ENCODE data around the gene EIF2B5.

EIF2B5 gene

DNA sequence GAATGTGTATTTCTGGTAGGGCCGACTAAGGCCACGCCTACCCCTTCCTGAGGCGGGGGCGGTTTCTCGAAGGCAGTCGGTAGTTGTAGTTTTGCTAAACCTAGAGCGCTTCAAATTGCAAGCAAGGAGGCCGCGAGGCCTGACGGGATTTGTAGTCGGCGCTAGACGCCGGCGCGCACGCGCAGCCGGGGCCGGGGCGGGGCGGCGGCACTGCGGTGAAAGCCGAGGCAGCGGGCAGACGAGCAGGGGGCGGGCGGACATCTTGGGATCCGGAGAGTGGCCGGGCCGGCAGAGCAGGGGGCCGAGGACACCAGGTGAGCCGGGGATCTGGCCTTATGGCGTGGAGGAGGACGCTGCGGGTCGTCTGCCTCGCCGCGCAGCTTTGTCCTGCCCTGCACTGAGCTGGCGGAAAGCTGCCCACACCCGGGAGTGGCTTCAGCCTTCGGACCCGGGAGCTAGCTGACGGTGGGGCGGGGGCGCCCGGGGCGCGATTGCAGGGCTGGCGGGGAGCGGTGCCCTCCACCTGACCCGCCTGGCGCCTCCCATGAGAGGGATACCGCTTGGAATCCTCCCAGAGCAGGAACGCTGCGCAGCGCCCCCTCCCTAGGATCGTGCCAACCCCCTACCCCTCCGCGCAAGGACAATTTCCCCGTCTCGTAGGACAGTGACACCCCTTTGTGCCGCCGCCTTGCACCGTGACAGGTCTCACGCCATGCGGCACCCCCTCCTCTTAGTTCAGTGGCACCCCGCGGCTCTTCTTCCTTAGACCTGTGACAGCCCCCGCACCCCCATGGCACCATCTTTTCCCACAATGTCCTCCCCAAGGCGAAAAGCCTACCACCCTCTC is 39.7 kb downstream of the EIF2B5 start, which contains the start of gene AP2M1:
AP2M1 (plus strand) TSS at position 210 of the 847 bp plus-strand sequence. CDS start 2,139 bp downstream, outside the sequence.
- DNase-seq, result peak; percentile 99

DNA sequence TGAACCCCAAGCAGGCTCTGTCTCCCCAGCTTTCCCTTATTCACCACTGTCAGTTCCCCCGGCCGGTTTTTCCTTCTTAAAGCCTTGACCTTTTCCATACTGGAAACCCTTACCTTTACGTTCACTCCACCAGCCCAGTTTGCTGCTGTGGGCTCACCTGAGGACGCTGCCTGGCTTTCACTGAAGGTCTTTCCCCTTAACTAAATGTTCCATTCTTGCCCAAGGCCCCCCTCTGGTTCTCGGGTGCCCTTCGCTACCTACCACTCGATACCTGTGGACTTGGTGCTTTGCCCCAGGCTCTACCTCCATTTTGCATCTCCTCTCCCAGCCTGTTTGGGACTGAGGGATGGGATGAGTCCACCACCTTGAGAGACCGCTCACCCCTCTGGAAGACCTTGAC is 40.3 kb downstream of the EIF2B5 start:
- DNase-seq, result no peak

DNA sequence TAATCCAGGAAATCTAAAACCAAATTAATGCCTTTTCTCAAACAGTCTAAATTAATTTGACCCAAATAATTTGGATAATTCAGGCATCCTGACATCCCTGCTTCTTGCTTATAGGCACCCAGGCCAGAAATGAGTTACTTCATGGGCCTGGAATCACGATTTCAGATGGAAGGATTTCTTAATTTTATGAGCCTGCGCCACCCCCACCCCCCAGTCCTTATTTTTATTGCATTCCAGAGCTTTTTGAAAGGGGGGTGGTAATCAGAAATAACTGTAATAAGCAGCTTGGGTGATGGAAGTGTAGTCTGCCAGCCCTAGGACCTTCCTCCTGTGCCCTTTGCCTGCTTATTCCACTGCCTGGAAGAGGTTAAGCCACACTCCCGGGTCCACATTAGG is 40.8 kb downstream of the EIF2B5 start:
- DNase-seq, result no peak

DNA sequence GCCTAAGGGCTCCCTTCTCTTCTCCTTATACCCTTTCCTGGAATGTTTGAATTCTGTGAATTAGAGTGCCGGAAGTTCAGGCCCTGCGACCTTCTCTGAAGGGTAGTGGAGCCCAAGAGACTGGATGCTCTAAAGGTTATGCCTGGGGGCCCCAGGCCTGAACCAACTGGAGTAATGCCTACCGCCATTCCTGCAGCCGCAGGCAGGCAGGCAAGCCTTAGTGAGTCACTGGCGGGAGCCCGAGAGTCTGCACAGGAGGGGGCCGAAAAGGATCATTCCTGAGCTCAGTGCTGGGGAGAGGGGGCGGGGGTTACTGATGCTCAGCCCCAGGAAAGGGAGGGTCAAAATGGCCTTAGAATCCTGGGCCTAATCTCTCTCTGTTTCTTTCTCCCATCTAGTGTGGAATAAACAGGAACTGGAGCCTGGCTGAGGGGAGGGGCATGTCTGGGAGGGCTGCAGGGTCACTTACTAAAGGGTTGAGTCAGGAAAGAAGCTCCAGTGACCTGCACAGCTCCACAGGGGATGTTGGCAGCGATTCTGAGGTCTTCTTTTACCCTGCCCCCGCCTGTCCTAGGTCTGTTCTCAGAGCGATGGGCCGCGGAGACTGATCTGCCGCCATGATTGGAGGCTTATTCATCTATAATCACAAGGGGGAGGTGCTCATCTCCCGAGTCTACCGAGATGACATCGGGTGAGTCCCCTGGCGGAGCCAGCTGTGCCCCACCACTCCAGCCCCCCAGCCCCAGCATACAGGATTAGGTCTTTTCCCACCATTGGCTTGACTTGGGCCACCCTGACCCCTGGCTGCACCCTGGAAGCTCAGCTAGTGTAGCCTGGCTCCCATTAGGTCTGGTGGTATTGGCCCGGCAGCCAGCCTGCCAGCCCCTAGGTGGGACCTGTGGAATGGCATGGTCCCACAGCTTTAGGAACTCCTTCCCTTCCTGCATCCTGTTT is 41.5 kb downstream of the EIF2B5 start:
- DNase-seq, result no peak

DNA sequence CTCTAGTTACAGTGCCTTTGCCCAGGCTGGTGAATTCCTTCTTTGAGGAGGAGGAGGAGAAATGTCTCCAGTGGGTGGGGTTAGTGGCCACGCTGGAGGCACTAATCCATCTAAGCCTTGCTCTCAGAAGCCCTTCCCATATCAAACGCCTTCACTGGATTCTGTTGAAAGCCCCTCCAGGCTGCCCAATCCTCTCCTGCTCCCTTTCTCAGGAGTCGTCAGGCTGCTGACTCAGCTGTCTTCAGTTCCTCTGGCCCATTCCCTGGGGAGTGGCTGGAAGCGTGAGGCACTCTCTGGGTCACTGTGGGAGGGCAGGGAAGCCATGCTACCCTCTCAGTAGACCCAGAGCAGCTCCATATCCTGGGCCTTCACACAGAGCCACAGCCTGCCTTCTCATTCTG is 42.2 kb downstream of the EIF2B5 start:
- DNase-seq, result no peak

DNA sequence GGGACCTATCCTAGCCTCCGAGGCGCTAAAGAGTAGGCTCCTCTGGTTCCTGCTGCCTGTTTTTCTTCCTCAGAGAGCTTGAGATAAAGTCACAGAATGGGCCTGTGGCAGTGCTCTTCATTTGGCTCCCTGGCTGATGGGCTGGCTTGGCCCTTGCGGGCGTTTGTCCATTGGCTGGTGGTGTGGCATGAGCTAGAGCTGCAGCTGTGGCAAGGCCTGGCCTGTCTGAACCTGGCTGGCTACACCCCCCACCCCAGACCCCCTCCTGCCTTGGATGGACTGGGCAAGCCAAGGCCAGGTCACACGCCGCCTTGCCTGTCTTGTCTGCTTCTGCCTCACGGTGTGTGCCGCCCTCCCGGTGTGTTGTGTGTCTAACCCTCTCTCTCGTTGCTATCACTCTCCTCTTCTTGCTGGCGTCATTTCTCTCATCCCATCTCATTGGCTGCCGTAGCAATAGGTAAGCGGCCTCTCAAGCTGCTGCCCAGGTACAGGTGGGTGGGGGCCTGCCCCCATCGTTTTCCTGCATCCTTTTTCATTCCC is 42.7 kb downstream of the EIF2B5 start:
- no peak for DNase-seq

DNA sequence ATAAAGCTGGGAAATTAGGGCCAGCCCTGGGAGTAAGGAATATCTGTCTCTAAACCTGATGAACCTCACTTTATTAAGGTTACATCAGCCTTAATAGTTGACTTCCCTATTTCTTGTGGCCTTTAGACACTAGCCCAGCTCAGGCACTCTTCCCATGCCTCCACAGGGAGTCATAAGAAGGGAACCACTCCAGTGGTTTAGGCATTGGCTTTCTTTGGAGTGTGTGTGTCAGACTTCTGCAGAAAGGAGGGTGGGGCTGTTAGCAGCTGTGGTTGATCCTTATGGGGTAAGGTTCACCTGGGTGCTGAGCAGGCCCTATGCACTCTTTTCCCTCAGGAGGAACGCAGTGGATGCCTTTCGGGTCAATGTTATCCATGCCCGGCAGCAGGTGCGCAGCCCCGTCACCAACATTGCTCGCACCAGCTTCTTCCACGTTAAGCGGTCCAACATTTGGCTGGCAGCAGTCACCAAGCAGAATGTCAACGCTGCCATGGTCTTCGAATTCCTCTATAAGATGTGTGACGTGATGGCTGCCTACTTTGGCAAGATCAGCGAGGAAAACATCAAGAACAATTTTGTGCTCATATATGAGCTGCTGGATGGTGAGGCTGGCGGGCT is 43.5 kb downstream of the EIF2B5 start:
- no peak for DNase-seq

DNA sequence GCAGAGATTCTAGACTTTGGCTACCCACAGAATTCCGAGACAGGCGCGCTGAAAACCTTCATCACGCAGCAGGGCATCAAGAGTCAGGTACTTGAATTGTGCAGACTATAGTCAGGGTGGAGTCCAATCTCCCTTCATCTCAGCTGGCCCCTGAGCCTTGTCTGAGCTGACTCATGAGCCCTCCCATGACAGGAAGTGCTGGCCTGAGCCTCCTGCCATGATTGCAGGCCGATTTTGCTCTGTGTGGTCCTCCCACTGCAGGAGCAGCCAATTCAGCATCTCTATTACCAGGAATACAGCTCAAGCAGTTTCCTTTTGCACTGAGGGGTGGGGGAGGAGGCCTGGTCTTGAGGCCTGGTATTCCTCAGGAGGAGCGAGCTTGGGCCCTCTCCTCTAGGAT is 45.0 kb downstream of the EIF2B5 start:
- no peak for DNase-seq

DNA sequence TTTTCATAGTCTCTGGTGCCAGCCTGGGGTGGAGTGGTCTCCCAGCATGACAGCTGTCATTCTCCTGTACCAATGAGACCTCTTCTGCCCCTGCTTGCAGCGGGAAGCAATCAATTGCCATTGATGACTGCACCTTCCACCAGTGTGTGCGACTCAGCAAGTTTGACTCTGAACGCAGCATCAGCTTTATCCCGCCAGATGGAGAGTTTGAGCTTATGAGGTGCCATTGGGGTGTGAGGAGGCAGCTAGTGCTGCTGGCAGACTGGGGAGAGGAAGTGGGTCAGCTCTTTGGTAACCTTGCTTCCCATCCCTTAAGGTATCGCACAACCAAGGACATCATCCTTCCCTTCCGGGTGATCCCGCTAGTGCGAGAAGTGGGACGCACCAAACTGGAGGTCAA is 46.4 kb downstream of the EIF2B5 start:
- no peak for DNase-seq

DNA sequence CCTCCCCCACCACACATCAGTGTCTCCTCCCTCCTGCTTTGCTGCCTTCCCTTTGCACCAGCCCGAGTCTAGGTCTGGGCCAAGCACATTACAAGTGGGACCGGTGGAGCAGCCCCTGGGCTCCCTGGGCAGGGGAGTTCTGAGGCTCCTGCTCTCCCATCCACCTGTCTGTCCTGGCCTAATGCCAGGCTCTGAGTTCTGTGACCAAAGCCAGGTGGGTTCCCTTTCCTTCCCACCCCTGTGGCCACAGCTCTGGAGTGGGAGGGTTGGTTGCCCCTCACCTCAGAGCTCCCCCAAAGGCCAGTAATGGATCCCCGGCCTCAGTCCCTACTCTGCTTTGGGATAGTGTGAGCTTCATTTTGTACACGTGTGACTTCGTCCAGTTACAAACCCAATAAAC is 48.5 kb downstream of the EIF2B5 start:
- DNase-seq, result no peak

DNA sequence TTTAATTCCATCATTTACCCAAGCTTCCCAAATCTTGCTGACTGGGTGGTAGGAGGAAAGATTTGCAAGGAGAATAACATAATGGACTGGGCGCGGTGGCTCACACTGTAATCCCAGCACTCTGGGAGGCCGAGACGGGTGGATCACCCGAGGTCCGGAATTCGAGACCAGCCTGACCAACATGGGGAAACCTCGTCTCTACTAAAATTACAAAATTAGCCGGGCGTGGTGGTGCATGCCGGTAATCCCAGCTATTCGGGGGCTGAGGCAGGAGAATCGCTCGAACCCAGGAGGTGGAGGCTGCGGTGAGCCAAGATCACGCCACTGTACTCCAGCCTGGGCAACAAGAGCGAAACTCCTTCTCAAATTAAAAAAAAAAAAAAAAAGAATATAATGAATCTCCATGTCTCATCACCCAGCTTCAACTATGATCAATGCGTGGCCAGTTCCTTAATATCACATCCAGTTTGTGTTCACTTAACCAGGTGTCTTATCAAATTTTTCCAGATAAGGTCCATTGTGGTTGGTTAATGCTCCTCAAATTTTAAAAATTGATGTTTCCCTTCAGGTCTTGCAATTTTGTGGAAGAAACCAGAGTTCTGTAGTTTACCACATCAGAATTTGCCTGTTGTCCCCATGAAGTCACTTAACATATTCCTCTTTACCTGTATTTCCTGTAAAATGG is 49.5 kb downstream of the EIF2B5 start:
- no peak for DNase-seq

DNA sequence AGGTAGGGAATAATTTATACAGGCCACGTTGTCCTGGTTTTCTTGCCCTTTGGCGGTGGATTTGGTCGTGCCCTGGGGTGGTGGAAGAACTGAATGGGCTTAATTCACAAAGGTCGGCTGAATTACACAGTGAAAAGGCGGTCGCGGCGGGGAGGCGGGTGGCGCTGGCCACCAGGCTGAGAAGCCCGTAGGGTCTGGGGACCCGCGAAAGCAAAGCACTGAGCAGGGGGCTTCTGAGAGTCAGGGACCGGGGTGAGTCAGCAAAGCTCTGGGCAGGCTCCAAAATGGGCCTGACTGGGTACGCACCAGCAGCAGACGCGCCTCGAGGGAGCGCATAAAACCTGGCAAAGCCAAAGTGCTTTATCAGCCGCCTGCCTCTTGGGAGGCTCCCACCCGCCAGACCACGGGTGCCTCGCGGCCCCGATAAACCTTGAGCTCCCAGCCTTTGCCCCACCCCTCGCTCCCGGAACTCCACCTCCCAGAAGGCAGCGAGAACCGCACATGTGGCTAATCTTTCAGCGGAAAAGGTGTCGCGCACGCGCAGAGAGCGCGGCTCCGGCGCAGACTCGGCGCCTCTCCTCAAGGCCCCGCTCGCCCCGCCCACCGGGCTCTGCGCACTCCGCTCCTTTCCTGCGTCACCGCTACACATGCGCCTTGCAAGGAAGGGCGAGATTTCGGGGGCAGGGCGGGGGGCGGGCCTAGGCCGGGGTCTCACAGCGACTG is 50.5 kb downstream of the EIF2B5 start:
- DNase-seq, result peak; percentile 97

DNA sequence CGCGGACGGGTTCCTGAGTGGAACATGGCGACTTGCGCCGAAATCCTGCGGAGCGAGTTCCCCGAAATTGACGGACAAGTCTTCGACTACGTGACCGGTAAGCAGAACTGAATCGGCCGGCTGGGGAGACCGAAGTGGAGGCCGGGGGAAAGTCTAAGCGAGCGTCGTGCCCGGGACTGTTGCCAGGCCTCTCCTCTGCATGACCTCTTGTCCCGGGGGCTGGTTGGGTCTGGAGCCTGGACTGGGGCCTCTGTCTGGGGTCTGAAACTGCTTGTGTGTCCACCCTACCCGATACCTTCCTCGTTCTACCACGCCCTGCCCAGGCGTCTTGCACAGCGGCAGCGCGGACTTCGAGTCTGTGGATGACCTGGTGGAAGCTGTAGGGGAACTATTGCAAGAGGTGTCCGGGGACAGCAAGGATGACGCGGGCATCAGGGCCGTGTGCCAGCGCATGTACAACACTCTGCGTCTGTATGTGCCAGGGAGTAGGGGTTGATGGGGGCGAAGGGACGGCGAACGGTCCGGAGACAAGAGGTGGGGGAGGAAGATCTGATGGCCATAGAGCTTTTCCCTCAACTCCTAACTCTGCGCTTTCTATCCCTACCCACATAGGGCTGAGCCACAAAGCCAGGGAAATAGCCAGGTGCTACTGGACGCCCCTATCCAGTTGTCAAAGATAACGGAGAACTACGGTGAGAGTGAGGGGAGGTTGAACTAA is 51.2 kb downstream of the EIF2B5 start, which contains the start of gene ABCF3:
ABCF3 (plus strand) TSS at position 16 of the 718 bp plus-strand sequence; CDS start at position 25, 9 bp downstream.
- DNase-seq, result no peak

DNA sequence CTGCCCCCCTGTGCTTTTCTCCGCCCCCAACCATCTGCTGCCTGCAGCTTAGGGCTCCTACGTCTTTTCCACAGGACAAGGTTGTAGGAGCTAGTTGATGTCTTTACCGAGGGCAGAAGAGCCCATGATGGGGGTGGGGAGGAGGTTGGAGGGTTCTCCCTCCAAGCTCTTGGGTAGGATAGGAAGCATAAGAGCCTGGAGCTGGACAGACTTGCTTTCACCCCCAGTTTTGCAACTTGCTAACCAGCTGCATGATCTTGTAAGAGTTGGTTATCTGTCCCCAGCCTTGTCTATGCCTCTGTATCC is 51.7 kb downstream of the EIF2B5 start:
- DNase-seq, result no peak

DNA sequence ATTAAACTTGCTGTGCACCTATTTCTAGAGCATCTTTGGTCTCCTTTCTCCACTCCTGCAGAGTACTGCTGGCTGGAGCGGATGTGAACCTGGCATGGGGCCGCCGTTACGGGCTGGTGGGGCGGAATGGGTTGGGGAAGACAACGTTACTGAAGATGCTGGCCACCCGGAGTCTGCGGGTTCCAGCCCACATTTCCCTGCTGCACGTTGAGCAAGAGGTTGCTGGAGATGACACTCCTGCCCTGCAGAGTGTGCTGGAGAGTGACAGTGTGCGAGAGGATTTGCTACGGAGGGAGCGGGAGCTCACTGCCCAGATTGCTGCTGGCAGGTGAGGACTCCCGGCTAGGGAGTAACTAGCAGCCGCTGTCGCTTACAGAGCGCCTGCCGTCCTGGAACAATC is 52.9 kb downstream of the EIF2B5 start:
- no peak for DNase-seq

DNA sequence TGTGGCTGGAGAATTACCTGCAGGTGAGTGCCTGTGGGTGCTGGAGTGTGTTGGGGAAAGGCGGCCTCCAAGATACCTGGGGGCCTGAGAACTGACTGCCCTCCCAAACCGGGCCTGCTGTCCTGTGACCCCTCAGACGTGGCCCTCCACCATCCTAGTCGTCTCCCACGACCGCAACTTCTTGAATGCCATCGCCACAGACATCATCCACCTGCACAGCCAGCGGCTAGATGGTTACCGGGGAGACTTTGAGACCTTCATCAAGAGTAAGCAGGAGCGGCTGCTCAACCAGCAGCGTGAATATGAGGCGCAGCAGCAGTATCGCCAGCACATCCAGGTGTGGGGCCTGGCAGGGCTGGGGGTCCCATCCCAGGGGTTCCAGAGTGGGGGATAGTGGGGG is 54.3 kb downstream of the EIF2B5 start:
- DNase-seq, result no peak

DNA sequence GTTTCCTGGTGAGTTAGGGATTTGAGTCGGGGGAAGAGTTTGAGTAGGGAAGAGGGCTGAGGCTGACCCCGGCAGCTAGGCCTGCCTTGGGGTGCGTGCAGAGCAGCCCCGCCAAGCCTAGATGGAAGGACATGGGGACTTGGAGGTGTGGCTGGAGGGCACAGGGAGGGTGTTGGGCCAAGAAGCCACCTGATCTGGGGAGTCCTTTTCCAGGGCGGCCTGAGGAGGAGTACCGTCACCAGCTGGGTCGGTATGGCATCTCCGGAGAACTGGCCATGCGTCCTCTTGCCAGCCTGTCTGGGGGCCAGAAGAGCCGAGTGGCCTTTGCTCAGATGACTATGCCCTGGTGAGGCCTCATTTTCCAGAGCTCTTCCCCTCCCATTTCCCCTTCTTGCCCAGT is 57.7 kb downstream of the EIF2B5 start:
- DNase-seq, result no peak

DNA sequence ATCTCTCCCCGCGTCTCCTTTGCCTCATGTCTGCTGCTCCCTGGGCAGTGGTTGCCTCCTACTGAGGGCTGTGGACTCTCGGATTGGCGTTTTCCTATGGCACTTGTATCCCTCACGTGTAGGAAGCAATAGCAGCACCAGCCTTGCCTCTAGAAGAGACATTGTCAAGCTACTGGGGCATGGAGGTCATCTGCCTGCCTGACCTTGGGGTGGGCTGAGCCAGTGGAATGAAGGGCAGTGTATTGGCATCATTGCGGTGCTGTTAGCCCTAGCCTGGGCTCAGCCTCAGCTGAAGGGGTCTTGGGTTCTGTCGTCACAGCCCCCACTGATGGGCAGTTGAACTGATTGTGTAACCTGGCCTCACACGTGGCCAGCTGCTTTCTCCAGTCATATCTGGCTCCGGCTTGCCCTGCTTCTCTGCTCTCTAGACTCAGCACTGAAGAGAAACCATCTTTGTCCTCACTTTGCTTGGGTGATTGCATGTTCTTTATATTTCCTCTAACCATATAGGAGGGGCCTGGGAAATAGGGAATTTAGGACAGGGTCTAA is 58.9 kb downstream of the EIF2B5 start:
- DNase-seq, result no peak

Data from NCI-H1694 (cell line).